Posterior vena cava (tissue), 2 donors: ENCODE results near the gene FBXO38. TPM values are rescaled to one million over a fixed set of nuclear protein-coding genes. Genes with fewer than 3 reads are reported as not detected.

Source experiments
- DNase-seq: peaks from one replicate; pipeline ENCODE4 v3.0.0-alpha.2; 2020; ENCODE audit warnings: low spot score
- intact Hi-C, 2 donors: fragments of 100-400 bp; cut with DNase I; formaldehyde crosslinking; loops; one replicate each; pipeline versions ENCODE4 v1.14.1 to v1.14.2; 2022 to 2023
- total RNA-seq, 2 donors: library from RNA; stranded (reverse); fragmentation: NEBNext Ultra II Directional; extraction: Animal tissue kit (Norgen Biotek cat#: 25700); gene quantifications; one replicate each; pipeline ENCODE4 v1.2.1, GENCODE V29; 2021
- donor health status: DM: yes; HTN: yes; CAD: no.
- donor health status: DM: yes; HTN: yes; CAD: no.

FBXO38 gene
- total RNA-seq, 2 donors from 2014 or later, result 39.4 to 39.6 TPM

DNA sequence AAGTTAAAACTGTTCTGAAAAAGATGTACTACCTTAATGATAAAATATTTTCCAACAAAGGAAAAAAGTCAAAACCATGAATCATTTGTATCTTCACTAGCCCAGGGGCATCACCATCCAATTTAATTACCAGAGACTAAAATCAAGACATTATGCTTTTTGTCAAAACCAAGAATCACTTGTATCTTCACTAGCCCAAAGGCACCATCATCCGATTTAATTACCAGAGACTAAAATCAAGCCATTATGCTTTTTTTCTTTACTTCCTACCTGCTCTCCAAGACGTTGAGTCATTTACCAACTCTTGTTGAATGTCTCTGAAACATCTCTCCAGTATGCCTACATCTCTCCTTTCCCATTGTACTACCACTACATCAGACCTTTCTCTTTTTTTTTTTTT lies 37.9 kb downstream of the FBXO38 start:
- DNase-seq, result no peak
- intact Hi-C loops, result no loop called here

DNA sequence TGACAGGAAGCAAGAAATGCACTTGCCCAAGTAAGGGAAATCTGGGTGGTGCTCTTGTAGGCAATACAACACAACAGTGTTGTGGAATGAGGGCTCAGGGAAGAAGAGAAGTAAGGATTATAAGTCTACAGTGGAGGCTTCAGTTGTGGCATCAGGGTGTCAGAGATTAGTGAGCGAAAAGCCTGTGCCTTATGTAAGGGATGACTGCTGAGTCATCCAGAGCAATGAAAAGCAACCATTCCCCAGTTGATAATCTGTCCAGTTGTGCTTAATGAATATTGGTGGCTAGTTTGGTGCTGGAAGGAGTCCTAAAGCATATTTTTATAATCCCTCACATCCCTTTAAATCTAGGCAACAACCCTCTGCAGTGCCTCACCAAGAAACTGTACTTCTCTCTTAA lies 42.0 kb downstream of the FBXO38 start:
- intact Hi-C loops, result no loop called here
- no peak for DNase-seq

- DNase-seq, result no peak
- intact Hi-C loops, result no loop called here
Observed at GRCh38 chr5:148426514-148426913, 42.8 kb downstream of the FBXO38 start.

DNA sequence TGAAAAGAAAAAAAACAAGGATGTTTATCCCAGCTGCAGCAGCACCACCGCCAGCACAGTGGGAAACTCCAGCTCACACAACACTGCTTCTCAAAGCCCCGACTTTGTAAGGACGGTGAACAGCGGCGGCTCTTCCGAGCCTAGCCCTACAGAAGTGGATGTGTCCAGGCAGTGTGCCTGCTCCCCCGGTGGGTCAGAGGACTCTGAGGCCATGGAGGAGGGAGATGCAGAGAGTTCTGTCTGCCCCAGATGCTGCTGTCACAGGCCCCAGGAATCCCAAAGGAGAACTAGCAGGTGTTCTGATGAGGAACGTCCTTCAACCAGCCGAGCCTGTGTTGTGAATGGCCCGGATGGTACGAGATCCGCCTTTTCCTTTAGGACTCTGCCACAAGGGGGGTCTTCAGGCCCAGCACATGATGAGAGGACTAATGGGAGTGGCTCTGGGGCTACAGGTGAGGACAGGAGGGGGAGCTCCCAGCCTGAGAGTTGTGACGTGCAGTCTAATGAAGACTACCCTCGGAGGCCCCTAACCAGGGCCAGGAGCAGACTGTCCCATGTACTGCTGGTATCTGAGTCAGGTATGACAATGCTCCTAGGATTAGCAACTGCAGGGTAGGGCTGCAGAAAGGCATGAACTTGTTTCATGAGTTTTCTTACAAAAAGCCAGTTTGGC lies 43.7 kb downstream of the FBXO38 start:
- intact Hi-C loops, result no loop called here
- no peak for DNase-seq

GRCh38 chr5:148428848-148429247 lies 45.1 kb downstream of the FBXO38 start:
- intact Hi-C loops, result no loop called here
- no peak for DNase-seq

DNA sequence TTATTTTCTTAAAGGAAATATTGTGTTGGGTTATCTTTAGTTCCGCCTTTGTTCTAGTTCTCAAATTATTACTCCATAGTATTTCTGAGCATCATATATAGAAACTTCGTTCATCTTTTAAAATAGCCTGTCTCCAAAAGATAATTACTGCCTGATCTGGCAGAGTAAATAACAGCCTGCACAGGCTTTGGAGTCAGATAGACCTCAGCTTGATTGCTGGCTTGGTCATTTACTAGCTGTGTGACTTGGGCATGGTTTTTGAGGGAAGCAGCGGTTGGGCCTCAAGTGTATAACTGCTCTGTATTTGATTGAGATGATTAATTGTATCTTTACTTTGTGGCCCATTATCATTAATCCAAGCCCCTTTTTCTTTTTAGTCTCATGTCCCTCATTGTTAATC lies 50.1 kb downstream of the FBXO38 start:
- DNase-seq, result no peak
- intact Hi-C loops, result no loop called here

DNA sequence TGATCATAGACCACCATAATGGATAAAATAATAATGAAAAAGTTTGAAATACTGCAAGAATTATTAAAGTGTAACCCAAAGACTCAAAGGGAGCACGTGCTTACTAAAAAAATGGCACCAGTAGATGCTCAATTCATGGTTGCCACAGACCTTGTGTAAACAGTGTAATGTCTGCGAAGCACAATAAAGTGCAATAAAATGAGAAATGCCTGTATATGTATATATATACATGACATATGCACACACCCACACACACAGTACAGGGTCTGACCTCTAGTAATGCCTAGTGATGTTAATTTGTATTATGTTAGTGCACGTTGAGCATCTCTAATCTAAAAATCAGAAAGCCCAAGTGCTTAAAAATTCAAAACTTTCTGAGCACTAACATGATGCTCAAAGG lies 52.3 kb downstream of the FBXO38 start:
- DNase-seq, result no peak
- intact Hi-C loops, result no loop called here

- DNase-seq, result no peak
- intact Hi-C loops, result no loop called here
Observed at GRCh38 chr5:148437249-148437648, 53.5 kb downstream of the FBXO38 start.

DNA sequence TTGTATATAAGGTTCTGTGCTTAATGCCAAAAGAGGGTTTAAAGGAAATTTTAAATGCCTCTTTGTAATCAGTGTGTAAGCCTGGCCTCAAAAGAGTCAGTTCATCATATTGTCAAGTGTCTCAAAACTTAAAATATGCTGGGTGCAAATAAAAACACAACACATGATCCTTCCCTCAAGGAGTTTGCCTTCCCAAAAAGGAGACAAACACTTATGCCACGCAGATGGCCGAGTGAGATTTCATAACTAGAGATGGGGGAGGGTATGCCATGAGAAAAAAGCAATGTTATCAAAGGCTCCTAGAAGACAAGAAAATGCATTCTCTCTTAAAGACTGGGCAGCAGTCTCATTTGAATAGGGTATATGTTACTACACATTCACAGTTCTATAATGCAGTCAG lies 55.2 kb downstream of the FBXO38 start:
- no peak for DNase-seq

GRCh38 chr5:148443241-148443640 lies 59.5 kb downstream of the FBXO38 start:
- no peak for DNase-seq
- intact Hi-C loops, result loop anchor here in 1 of 2 donors (10.0 kb wide), 2 partner anchors 292 to 592 kb away; no protein-coding TSS in a partner anchor

More for the DNA sequence above, 55.2 kb downstream of the FBXO38 start:
- intact Hi-C loops, result no loop called here

DNA sequence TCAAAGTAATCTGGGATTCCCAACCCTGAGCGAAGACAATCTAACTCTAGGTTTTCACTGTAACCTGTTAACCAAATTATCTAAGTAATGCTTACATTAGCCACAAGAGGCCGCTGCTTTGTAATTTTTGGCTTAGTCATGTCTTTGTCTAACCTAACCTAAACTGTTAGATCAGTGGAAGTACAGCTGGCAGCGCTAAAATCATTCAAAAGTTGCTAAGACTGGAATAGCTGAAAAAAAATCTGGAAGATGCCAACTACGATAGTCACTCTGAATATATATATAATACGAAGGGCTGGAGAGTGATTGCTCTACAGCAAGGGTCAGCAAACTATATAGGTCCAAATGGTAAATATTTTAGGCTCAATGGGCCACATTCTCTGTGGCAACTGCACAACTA lies 60.2 kb downstream of the FBXO38 start:
- DNase-seq, result no peak
- intact Hi-C loops, result loop anchor here in 1 of 2 donors (10.0 kb wide), 2 partner anchors 291 to 591 kb away; no protein-coding TSS in a partner anchor

GRCh38 chr5:148445578-148445977 lies 61.8 kb downstream of the FBXO38 start:
- no peak for DNase-seq
- intact Hi-C loops, result loop anchor here in 1 of 2 donors (10.0 kb wide), 2 partner anchors 289 to 589 kb away; no protein-coding TSS in a partner anchor

GRCh38 chr5:148446611-148447010 lies 62.9 kb downstream of the FBXO38 start:
- no peak for DNase-seq
- intact Hi-C loops, result loop anchor here in 1 of 2 donors (10.0 kb wide), 2 partner anchors 288 to 588 kb away; no protein-coding TSS in a partner anchor

- intact Hi-C loops, result no loop called here
Observed at GRCh38 chr5:148452499-148453193, 68.9 kb downstream of the FBXO38 start.

GRCh38 chr5:148454576-148454975 lies 70.8 kb downstream of the FBXO38 start:
- intact Hi-C loops, result no loop called here
- no peak for DNase-seq

More at GRCh38 chr5:148452499-148453193, 68.9 kb downstream of the FBXO38 start:
- DNase-seq, result no peak

- intact Hi-C loops, result no loop called here
- no peak for DNase-seq
Observed at GRCh38 chr5:148455185-148455584, 71.4 kb downstream of the FBXO38 start.

DNA sequence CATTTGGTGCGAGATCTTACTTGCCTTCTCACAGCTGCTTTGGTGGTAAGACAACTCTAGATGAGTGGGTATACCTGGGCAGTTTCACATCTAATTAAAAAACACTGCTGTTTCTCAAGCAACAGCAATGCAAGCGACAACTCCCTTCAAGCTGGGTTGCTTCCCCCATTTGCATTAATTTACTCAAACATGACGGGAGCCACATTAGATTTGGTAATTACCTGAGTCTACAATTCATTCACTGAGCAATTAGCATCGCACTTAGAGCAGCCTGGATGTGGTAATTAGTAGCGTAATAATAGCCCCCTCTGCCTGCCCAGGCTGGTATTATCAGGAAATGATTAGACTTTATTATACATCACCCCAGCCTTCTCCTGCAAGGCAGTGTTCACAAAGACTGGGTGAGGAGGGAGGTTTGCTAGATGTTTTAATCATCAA lies 73.4 kb downstream of the FBXO38 start:
- no peak for DNase-seq
- intact Hi-C loops, result no loop called here

GRCh38 chr5:148458036-148458888 lies 74.5 kb downstream of the FBXO38 start:
- intact Hi-C loops, result no loop called here

GRCh38 chr5:148459669-148460068 lies 75.9 kb downstream of the FBXO38 start:
- intact Hi-C loops, result no loop called here
- DNase-seq, result no peak

More at GRCh38 chr5:148458036-148458888, 74.5 kb downstream of the FBXO38 start:
- no peak for DNase-seq
